HEK293 (cell line): ENCODE measurements around the gene MIA3.

Experiments
- GLI4 ChIP-seq: fragments of 450-650 bp; formaldehyde crosslinking; IDR thresholded peaks from 2 replicates; pipeline ENCODE4 v1.5.1; 2016; ENCODE audit warnings: missing biosample characterization, missing genetic modification characterization
- GLIS2 ChIP-seq: fragments of 450-650 bp; formaldehyde crosslinking; IDR thresholded peaks from 2 replicates; pipeline ENCODE4 v1.5.1; 2016; ENCODE audit warnings: missing biosample characterization, missing genetic modification characterization
- KLF9 ChIP-seq: fragments of 450-650 bp; formaldehyde crosslinking; IDR thresholded peaks from 2 replicates; pipeline ENCODE4 v1.5.1; 2016; ENCODE audit warnings: missing biosample characterization, missing genetic modification characterization, low read depth
- PATZ1 ChIP-seq: fragments of 450-650 bp; formaldehyde crosslinking; IDR thresholded peaks from 2 replicates; pipeline ENCODE4 v1.5.1; 2016; ENCODE audit warnings: missing biosample characterization, missing genetic modification characterization
- PRDM2 ChIP-seq: fragments of 450-650 bp; formaldehyde crosslinking; IDR thresholded peaks from 2 replicates; pipeline ENCODE4 v1.5.1; 2016; ENCODE audit warnings: missing biosample characterization, missing genetic modification characterization, borderline replicate concordance
- REPIN1 ChIP-seq: fragments of 450-650 bp; formaldehyde crosslinking; IDR thresholded peaks from 2 replicates; pipeline ENCODE4 v1.5.1; 2017; ENCODE audit warnings: missing biosample characterization, missing genetic modification characterization, low read depth
- ZBTB20 ChIP-seq: fragments of 450-650 bp; formaldehyde crosslinking; IDR thresholded peaks from 2 replicates; pipeline ENCODE4 v1.5.1; 2016; ENCODE audit warnings: missing biosample characterization, missing genetic modification characterization
- ZEB2 ChIP-seq: fragments of 450-650 bp; formaldehyde crosslinking; IDR thresholded peaks from 2 replicates; pipeline ENCODE4 v1.5.1; 2016; ENCODE audit warnings: missing biosample characterization, missing genetic modification characterization
- ZFHX2 ChIP-seq: fragments of 450-650 bp; formaldehyde crosslinking; conservative IDR thresholded peaks from 2 replicates; pipeline ENCODE4 v1.5.1; 2016; ENCODE audit warnings: missing biosample characterization, missing genetic modification characterization
- ZIC2 ChIP-seq: fragments of 450-650 bp; formaldehyde crosslinking; IDR thresholded peaks from 2 replicates; pipeline ENCODE4 v1.5.1; 2016; ENCODE audit warnings: missing biosample characterization, missing genetic modification characterization
- ZNF239 ChIP-seq: fragments of 450-650 bp; formaldehyde crosslinking; IDR thresholded peaks from 2 replicates; pipeline ENCODE4 v1.5.1; 2016; ENCODE audit warnings: missing biosample characterization, missing genetic modification characterization
- ZNF335 ChIP-seq: fragments of 450-650 bp; formaldehyde crosslinking; conservative IDR thresholded peaks from 2 replicates; pipeline ENCODE4 v1.5.1; 2016; ENCODE audit warnings: missing biosample characterization, missing genetic modification characterization
- ZNF423 ChIP-seq: fragments of 450-650 bp; formaldehyde crosslinking; IDR thresholded peaks from 2 replicates; pipeline ENCODE4 v1.5.1; 2016; ENCODE audit warnings: missing biosample characterization, missing genetic modification characterization
- ZNF518A ChIP-seq: fragments of 450-650 bp; formaldehyde crosslinking; conservative IDR thresholded peaks from 2 replicates; pipeline ENCODE4 v1.5.1; 2016; ENCODE audit warnings: low read depth, missing biosample characterization, missing genetic modification characterization
- ZNF596 ChIP-seq: fragments of 450-650 bp; IDR thresholded peaks from 2 replicates; pipeline ENCODE4 v1.5.0; 2018; ENCODE audit warnings: missing biosample characterization, mild to moderate bottlenecking, missing genetic modification characterization, moderate library complexity
- ZNF791 ChIP-seq: fragments of 450-650 bp; formaldehyde crosslinking; IDR thresholded peaks from 2 replicates; pipeline ENCODE4 v1.5.1; 2016; ENCODE audit warnings: missing biosample characterization, missing genetic modification characterization

MIA3 gene

GRCh38 chr1:222713091-222713961 is 95.4 kb downstream of the MIA3 start (continued):
- TF ChIP-seq ZNF518A (tag by site-specific recombination) (peak; percentile 63), ZBTB20 (tag by site-specific recombination) (peak; percentile 51; the same call in 1 of the 2 replicates), ZNF335 (tag by site-specific recombination) (peak; percentile 99), PATZ1 (tag by site-specific recombination) (peak; percentile 90), ZNF423 (peak; percentile 99), ZNF596 (tag by site-specific recombination) (no peak), GLIS2 (tag by site-specific recombination) (peak; percentile 33; the same call in 1 of the 2 replicates), ZFHX2 (peak; percentile 56), REPIN1 (no peak), ZNF791 (no peak), GLI4 (no peak), PRDM2 (tag by site-specific recombination) (no peak), KLF9 (tag by site-specific recombination) (peak; percentile 76), ZNF239 (tag by site-specific recombination) (no peak), ZEB2 (tag by site-specific recombination) (0 out of 2 replicates have a peak, but pooled peaks have one; percentile 27), ZIC2 (tag by site-specific recombination) (no peak)
